ENCODE data around the gene CD80. TPM values are rescaled to one million over a fixed set of nuclear protein-coding genes. Genes with fewer than 3 reads are reported as not detected.

Gene CD80
- total and polyA plus RNA-seq, 2 of the 8 experiments (the other 6 are each of a cell fraction or from before 2014, with no cell fraction given) = 0.11 TPM; not detected in 1

DNA sequence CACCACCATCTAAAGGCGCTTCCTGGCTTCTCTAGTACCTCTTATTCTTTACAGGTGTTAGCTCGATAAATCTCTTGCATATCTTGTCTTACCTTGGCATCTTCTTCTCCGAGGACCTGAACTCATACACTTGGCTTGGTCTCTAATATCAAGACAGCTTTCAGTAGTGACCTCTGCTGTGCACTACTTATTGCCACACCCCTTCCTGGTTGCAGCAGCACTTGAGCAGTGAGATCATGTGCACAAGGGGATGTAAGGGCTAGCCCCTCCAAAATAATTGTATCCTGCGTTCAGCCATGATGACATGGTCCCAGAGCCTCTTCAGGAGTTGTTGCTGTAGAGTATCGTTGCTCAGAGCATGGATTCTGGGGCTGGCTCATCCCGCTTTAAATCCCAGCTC, 37.0 kb upstream of the CD80 start:
- DNase-seq (ENCODE audit: low read depth in 1 of 2, low spot score in 2 of 2) = no peak
- Histone ChIP-seq H3K9ac (replicated peaks in 1 of 4; ENCODE audit: extremely low read depth in 1 of 4, low read depth in 3 of 4, low read length in 3 of 4) (no peak overlapping the region), H3K14ac (ENCODE audit: insufficient read length) (no peak overlapping the region), H3K23ac (ENCODE audit: insufficient read length) (no peak overlapping the region), H3K4me3 (ENCODE audit: extremely low read depth in 1 of 4, insufficient read depth in 2 of 4, low read depth in 3 of 4, low read length in 4 of 4) (no peak overlapping the region), H2BK12ac (ENCODE audit: low read depth, low read length) (no peak overlapping the region), H3K79me1 (ENCODE audit: low read depth, low read length) (no peaks in the 10 kb centered on the region), H4K91ac (replicated peaks; ENCODE audit: insufficient read length, low read length) (no peak overlapping the region), H3K79me2 (ENCODE audit: control insufficient read depth in 1 of 2, insufficient read depth in 2 of 2, low read length in 2 of 2) (no peaks in the 10 kb centered on the region), H3K18ac (ENCODE audit: extremely low read depth, low read length) (no peak overlapping the region), H3K23me2 (ENCODE audit: low read depth, low read length) (no peaks in the 10 kb centered on the region; the same call in 1 of the 2 replicates), H3K4me1 (replicated peaks in 1 of 4; ENCODE audit: control insufficient read depth in 3 of 4, insufficient read depth in 4 of 4, low read length in 3 of 4) (no peaks in the 10 kb centered on the region; a peak in 2 of 7 replicates), H4K8ac (ENCODE audit: extremely low read depth, insufficient read depth, low read length) (no peak overlapping the region), H3K27ac (ENCODE audit: low read depth, low read length) (no peak overlapping the region), H2BK5ac (ENCODE audit: low read depth, low read length) (no peak overlapping the region), H4K20me1 (replicated peaks in 1 of 2; ENCODE audit: control insufficient read depth in 1 of 2, insufficient read depth in 2 of 2, low read length in 2 of 2) (no peaks in the 10 kb centered on the region), H3K56ac (replicated peaks; ENCODE audit: insufficient read length, low read depth, low read length) (no peak overlapping the region), H3K27me3 (replicated peaks in 1 of 4; ENCODE audit: control insufficient read depth in 3 of 4, extremely low read depth in 1 of 4, insufficient read depth in 3 of 4, low read length in 3 of 4) (no peaks in the 10 kb centered on the region), H2BK20ac (ENCODE audit: low read length) (no peak overlapping the region), H3K4ac (replicated peaks; ENCODE audit: insufficient read length, low read depth, low read length) (no peak overlapping the region), H2BK120ac (replicated peaks; ENCODE audit: low read depth, low read length) (no peak overlapping the region), H3K4me2 (ENCODE audit: insufficient read depth in 1 of 2, low read depth in 2 of 2, low read length in 2 of 2) (no peak overlapping the region), H4K5ac (ENCODE audit: insufficient read length, low read depth, low read length) (no peak overlapping the region), H3K36me3 (ENCODE audit: control insufficient read depth in 2 of 4, insufficient read depth in 4 of 4, low read length in 3 of 4) (no peaks in the 10 kb centered on the region), H2AFZ (ENCODE audit: low read length) (no peak overlapping the region), H2AK5ac (ENCODE audit: low read depth, low read length) (no peak overlapping the region), H2BK15ac (ENCODE audit: low read length) (no peak overlapping the region), H3K9me3 (ENCODE audit: insufficient read depth in 2 of 2, low read depth in 1 of 2, low read length in 1 of 2) (no peaks in the 10 kb centered on the region)
- POLR2A ChIA-PET (ENCODE audit: partially characterized antibody) = interaction anchor here (0.5 to 1.0 kb wide), 2 partner anchors 18 to 498 kb away, joined by 3 read pairs; partner anchors contain the start of gene GSK3B
- 91% methylated on average over 6 of the region's 6 CpGs; no CpG with 5 or more reads in 1 of the 2 experiments for WGBS, 2 experiments (ENCODE audit: extremely low coverage in 1 of 2, insufficient coverage in 1 of 2, insufficient read length in 1 of 2, insufficient replicate concordance in 2 of 2, low coverage in 1 of 2, low lambda C conversion rate in 2 of 2, missing lambda C conversion rate in 1 of 2)
- CTCF ChIA-PET (ENCODE audit: partially characterized antibody) = interaction anchor here (0.7 to 2.0 kb wide), 4 partner anchors 8 to 17 kb away, joined by 3 to 4 read pairs (median 3); no protein-coding TSS in a partner anchor
- FAIRE-seq = no peak
- TF ChIP-seq GABPA (IDR thresholded peaks at IDR 0.05; ENCODE audit: borderline replicate concordance, insufficient read depth, low read length) (no peak), KDM5A (IDR thresholded peaks at IDR 0.05; ENCODE audit: low read length) (no peak), CBX5 (IDR thresholded peaks at IDR 0.05; ENCODE audit: low read depth, low read length) (no peak), SIX5 (IDR thresholded peaks at IDR 0.05; ENCODE audit: low read depth, low read length) (no peak), BACH1 (IDR thresholded peaks at IDR 0.05; ENCODE audit: low read length) (no peak), TEAD4 (IDR thresholded peaks at IDR 0.05; ENCODE audit: low read depth, low read length) (no peak), TAF7 (optimal IDR thresholded peaks at IDR 0.05; ENCODE audit: borderline replicate concordance, low read depth, low read length) (no peak)
- TF ChIP-seq, protein P1, sequence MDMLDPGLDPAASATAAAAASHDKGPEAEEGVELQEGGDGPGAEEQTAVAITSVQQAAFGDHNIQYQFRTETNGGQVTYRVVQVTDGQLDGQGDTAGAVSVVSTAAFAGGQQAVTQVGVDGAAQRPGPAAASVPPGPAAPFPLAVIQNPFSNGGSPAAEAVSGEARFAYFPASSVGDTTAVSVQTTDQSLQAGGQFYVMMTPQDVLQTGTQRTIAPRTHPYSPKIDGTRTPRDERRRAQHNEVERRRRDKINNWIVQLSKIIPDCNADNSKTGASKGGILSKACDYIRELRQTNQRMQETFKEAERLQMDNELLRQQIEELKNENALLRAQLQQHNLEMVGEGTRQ (IDR thresholded peaks at IDR 0.05; ENCODE audit: low read length) = no peak
